ENCODE results near the gene ZKSCAN4. TPM values are rescaled to one million over a fixed set of nuclear protein-coding genes. Genes with fewer than 3 reads are reported as not detected.

Gene ZKSCAN4
- total RNA-seq, 1 donor, result 5.2 TPM

- TF ChIP-seq CTCF (IDR thresholded peaks at IDR 0.05; ENCODE audit: insufficient read depth, low read depth, low read length), result no peak
- no peak for DNase-seq (ENCODE audit: low read depth)
- peak overlapping the region; percentile 80 for H3K4me3 ChIP-seq (ENCODE audit: low read depth, low read length)
Observed at GRCh38 chr6:28266563-28266961, 14.5 kb upstream of the ZKSCAN4 start.

- no peak for TF ChIP-seq CTCF (IDR thresholded peaks at IDR 0.05; ENCODE audit: insufficient read depth, low read depth, low read length)
- DNase-seq (ENCODE audit: low read depth), result no peak
- no peak overlapping the region for H3K4me3 ChIP-seq (ENCODE audit: low read depth, low read length)
Observed at GRCh38 chr6:28264834-28265401, 12.8 kb upstream of the ZKSCAN4 start.

- no peak for DNase-seq (ENCODE audit: low read depth)
- no peak overlapping the region for H3K4me3 ChIP-seq (ENCODE audit: low read depth, low read length)
- no peak for TF ChIP-seq CTCF (IDR thresholded peaks at IDR 0.05; ENCODE audit: insufficient read depth, low read depth, low read length)
Observed at GRCh38 chr6:28263922-28264321, 11.9 kb upstream of the ZKSCAN4 start.

GRCh38 chr6:28258877-28259777, 7.1 kb upstream of the ZKSCAN4 start, which contains the start of gene NKAPL:
TSS of gene NKAPL (plus strand) at chr6:28259297. CDS start at chr6:28259372, 75 bp downstream.
- no peak for TF ChIP-seq CTCF (IDR thresholded peaks at IDR 0.05; ENCODE audit: insufficient read depth, low read depth, low read length)
- peak within 1 kb of the TSS; percentile 42 for H3K4me3 ChIP-seq (ENCODE audit: low read depth, low read length)
- peak; percentile 52 for DNase-seq (ENCODE audit: low read depth)

DNA sequence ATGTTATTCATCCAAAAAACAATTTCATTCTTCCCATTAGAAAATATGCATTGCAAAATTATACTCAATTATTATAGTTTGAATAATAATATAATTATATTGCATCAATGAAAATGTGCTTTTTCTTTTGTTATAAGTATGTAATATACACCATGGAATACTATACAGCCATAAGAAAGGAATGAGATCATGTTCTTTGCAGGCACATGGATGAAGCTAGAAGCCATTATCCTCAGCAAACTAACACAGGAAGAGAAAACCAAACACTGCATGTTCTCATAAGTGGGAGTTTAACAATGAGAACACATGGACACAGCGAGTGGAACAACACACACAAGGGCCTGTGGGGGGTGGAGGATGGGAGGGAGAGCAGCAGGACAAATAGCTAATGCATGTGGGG, 5.0 kb upstream of the ZKSCAN4 start:
- TF ChIP-seq CTCF (IDR thresholded peaks at IDR 0.05; ENCODE audit: insufficient read depth, low read depth, low read length), result no peak
- H3K4me3 ChIP-seq (ENCODE audit: low read depth, low read length), result no peak overlapping the region
- DNase-seq (ENCODE audit: low read depth), result no peak

- H3K4me3 ChIP-seq (ENCODE audit: low read depth, low read length), result no peak overlapping the region
- no peak for TF ChIP-seq CTCF (IDR thresholded peaks at IDR 0.05; ENCODE audit: insufficient read depth, low read depth, low read length)
- DNase-seq (ENCODE audit: low read depth), result no peak
Observed at GRCh38 chr6:28254121-28254519, 2.1 kb upstream of the ZKSCAN4 start.
